ENCODE measurements around the gene DEFB125.

The DEFB125 gene

DNA sequence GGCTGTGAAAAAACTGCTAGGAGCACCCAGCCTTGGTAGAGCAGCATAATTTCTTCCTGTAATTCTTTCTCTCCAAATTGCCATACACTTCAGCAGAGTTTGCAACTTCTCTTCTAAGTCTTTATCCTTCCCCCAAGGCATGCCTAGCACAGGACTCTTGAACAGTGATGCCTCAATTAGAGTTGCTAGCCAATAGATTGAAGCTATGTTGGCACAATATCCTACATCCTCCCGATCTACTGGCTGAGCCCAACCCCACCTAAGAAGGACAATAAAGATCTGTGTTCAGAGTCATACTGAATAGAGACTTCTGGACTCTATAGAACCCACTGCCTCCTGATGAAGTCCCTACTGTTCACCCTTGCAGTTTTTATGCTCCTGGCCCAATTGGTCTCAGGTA, 54.8 kb downstream of the DEFB125 start, which contains the start of gene DEFB126:
TSS of gene DEFB126 (plus strand) at position 301 of the 400 bp plus-strand sequence. CDS start at position 340, 39 bp downstream.
- Histone ChIP-seq H3K36me3 (ENCODE audit: control insufficient read depth in 1 of 2, insufficient read depth in 2 of 2, low read length in 2 of 2) (no peaks in the 10 kb centered on the region), H3K4me3 (ENCODE audit: low read depth in 1 of 2, low read length in 2 of 2) (no peak within 1 kb of the TSS), H3K9me3 (ENCODE audit: control insufficient read depth in 1 of 2, low read length in 2 of 2) (peaks cover 0 to 3% of the 10 kb centered on the region in 2 donors), H3K27ac (ENCODE audit: low read depth, low read length) (no peak within 1 kb of the TSS), H3K27me3 (ENCODE audit: control insufficient read depth in 1 of 2, insufficient read depth in 2 of 2, low read length in 2 of 2) (peaks cover 0 to 14% of the 10 kb centered on the region in 2 donors), H3K4me1 (ENCODE audit: control insufficient read depth in 1 of 2, insufficient read depth in 2 of 2, low read length in 2 of 2) (no peaks in the 10 kb centered on the region), H3K9ac (ENCODE audit: low read depth in 1 of 2, low read length in 2 of 2) (no peak within 1 kb of the TSS)

DNA sequence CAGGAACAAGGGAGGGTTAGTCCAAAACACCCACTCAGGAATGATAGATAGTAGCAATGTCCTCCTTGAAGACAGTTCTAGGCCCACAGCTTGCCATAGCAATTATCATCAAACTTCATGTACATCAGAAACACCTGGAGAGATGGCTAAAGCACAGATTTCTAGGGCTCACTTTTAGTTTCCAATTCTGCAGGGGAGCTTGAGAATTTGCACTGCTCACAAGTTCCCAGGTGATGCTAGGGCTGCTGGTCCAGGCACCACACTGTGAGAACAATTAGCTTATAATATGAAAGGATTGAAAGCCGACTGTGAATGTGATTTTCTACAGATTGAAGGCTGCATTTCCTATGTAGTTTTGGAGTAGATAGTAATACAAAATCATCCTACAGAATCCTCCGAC, 58.4 kb downstream of the DEFB125 start:
- Histone ChIP-seq H3K4me1 (ENCODE audit: control insufficient read depth in 1 of 2, insufficient read depth in 2 of 2, low read length in 2 of 2) (no peaks in the 10 kb centered on the region), H3K27ac (ENCODE audit: low read depth, low read length) (no peak overlapping the region), H3K4me3 (ENCODE audit: low read depth in 1 of 2, low read length in 2 of 2) (no peak overlapping the region), H3K36me3 (ENCODE audit: control insufficient read depth in 1 of 2, insufficient read depth in 2 of 2, low read length in 2 of 2) (no peaks in the 10 kb centered on the region), H3K9me3 (ENCODE audit: control insufficient read depth in 1 of 2, low read length in 2 of 2) (no peaks in the 10 kb centered on the region), H3K27me3 (ENCODE audit: control insufficient read depth in 1 of 2, insufficient read depth in 2 of 2, low read length in 2 of 2) (peaks cover 0 to 19% of the 10 kb centered on the region in 2 donors), H3K9ac (ENCODE audit: low read depth in 1 of 2, low read length in 2 of 2) (no peak overlapping the region)
